Type B pancreatic cell (in vitro differentiated cells): ENCODE data around the gene OBSCN. TPM values are rescaled to one million over a fixed set of nuclear protein-coding genes. Genes with fewer than 3 reads are reported as not detected.
A peak's percentile ranks its signal among the peaks of the same experiment; 100 is the strongest.
"Not testable (repeated sequence)": the region's sequence is repeated elsewhere in the genome, so short reads cannot be mapped to it uniquely, and the experiment has no call there.

ENCODE experiments used
- DNase-seq: peaks from one replicate; pipeline ENCODE4 v3.0.0; 2021; ENCODE audit warnings: mixed read lengths; ENCODE audit not compliant: unreplicated experiment; ENCODE audit errors: extremely low spot score
- H3K27ac Mint-ChIP-seq: 2 replicates; pipeline ENCODE4 v1.8.0; 2021; ENCODE audit warnings: mild to moderate bottlenecking, mixed read lengths
- H3K27me3 Mint-ChIP-seq: 2 replicates; pipeline ENCODE4 v1.8.0; 2021; ENCODE audit warnings: mixed read lengths
- H3K36me3 Mint-ChIP-seq: 2 replicates; pipeline ENCODE4 v1.8.0; 2021; ENCODE audit warnings: mixed read lengths
- H3K4me1 Mint-ChIP-seq: one replicate; pipeline ENCODE4 v1.8.0; 2021; ENCODE audit warnings: mixed read lengths; ENCODE audit not compliant: unreplicated experiment
- H3K4me3 Mint-ChIP-seq: 2 replicates; pipeline ENCODE4 v1.8.0; 2021; ENCODE audit warnings: mild to moderate bottlenecking, mixed read lengths
- H3K9me3 Mint-ChIP-seq: 2 replicates; pipeline ENCODE4 v1.8.0; 2021; ENCODE audit warnings: mixed read lengths
- CTCF ChIP-seq: fragments of 200-600 bp; sonication (generic); conservative IDR thresholded peaks from 2 replicates; pipeline ENCODE4 v1.5.0; 2021; ENCODE audit warnings: antibody characterized with exemption, mild to moderate bottlenecking
- total RNA-seq: library from RNA; stranded (reverse); gene quantifications from 2 replicates; pipeline ENCODE4 v1.2.1, GENCODE V29; 2021; ENCODE audit warnings: low replicate concordance

OBSCN gene
- total RNA-seq, 1 donor from 2014 or later, result 48.9 TPM

- no peaks in the 10 kb centered on the region for H3K9me3 Mint-ChIP-seq
- H3K27ac Mint-ChIP-seq, result peak overlapping the region; percentile 23
- no peaks in the 10 kb centered on the region for H3K27me3 Mint-ChIP-seq
- H3K36me3 Mint-ChIP-seq, result peaks cover 8% of the 10 kb centered on the region
- H3K4me1 Mint-ChIP-seq, result peaks cover 4% of the 10 kb centered on the region
- peak; percentile 64 for TF ChIP-seq CTCF
- peak; percentile 52 for DNase-seq
- H3K4me3 Mint-ChIP-seq, result peak overlapping the region; percentile 53
Measured at GRCh38 chr1:228217551-228218344, 9.9 kb downstream of the OBSCN start.

- H3K9me3 Mint-ChIP-seq, result no peaks in the 10 kb centered on the region
- H3K27me3 Mint-ChIP-seq, result no peaks in the 10 kb centered on the region
- TF ChIP-seq CTCF, result no peak
- H3K36me3 Mint-ChIP-seq, result peaks cover 14% of the 10 kb centered on the region
- peaks cover 4% of the 10 kb centered on the region for H3K4me1 Mint-ChIP-seq
- no peak overlapping the region for H3K27ac Mint-ChIP-seq
- peak; percentile 44 for DNase-seq
- H3K4me3 Mint-ChIP-seq, result no peak overlapping the region
Measured at GRCh38 chr1:228218513-228219244, 10.8 kb downstream of the OBSCN start.

- DNase-seq, result peak; percentile 58
- H3K36me3 Mint-ChIP-seq, result peaks cover 16% of the 10 kb centered on the region
- H3K4me3 Mint-ChIP-seq, result no peak overlapping the region
- H3K27ac Mint-ChIP-seq, result no peak overlapping the region
- no peak for TF ChIP-seq CTCF
- H3K4me1 Mint-ChIP-seq, result peaks cover 4% of the 10 kb centered on the region
- H3K9me3 Mint-ChIP-seq, result no peaks in the 10 kb centered on the region
- no peaks in the 10 kb centered on the region for H3K27me3 Mint-ChIP-seq
Measured at GRCh38 chr1:228219245-228219961, 11.6 kb downstream of the OBSCN start.

GRCh38 chr1:228219962-228220780 is 12.3 kb downstream of the OBSCN start:
- Mint-ChIP-seq H3K27me3 (no peaks in the 10 kb centered on the region), H3K27ac (no peak overlapping the region), H3K4me1 (peaks cover 4% of the 10 kb centered on the region), H3K4me3 (no peak overlapping the region), H3K9me3 (no peaks in the 10 kb centered on the region), H3K36me3 (peaks cover 21% of the 10 kb centered on the region)
- DNase-seq, result peak; percentile 60
- TF ChIP-seq CTCF, result no peak

- DNase-seq, H3K4me1 Mint-ChIP-seq, H3K4me3 Mint-ChIP-seq, H3K9me3 Mint-ChIP-seq, H3K27ac Mint-ChIP-seq, H3K27me3 Mint-ChIP-seq: not testable (repeated sequence)
- H3K36me3 Mint-ChIP-seq, result peaks cover 24% of the 10 kb centered on the region
Measured at GRCh38 chr1:228221097-228221496, 13.3 kb downstream of the OBSCN start.
